ENCODE results near the gene RNFT1.
"Not testable (repeated sequence)": the region's sequence is repeated elsewhere in the genome, so short reads cannot be mapped to it uniquely, and the experiment has no call there.

RNFT1 gene

GRCh38 chr17:59964482-59965328, at the start of gene RNFT1:
RNFT1 (minus strand) TSS chr17:59964740; CDS start chr17:59964663, 77 bp downstream.
- peak; percentile 92 for DNase-seq

GRCh38 chr17:60009326-60009725, 44.8 kb upstream of the RNFT1 start:
- DNase-seq, result not testable (repeated sequence)

- not testable (repeated sequence) for DNase-seq
These were observed 43.8 kb upstream of the RNFT1 start for GRCh38 chr17:60008377-60008776.

GRCh38 chr17:60006160-60006559, 41.6 kb upstream of the RNFT1 start:
- DNase-seq, result no peak

- DNase-seq, result not testable (repeated sequence)
These were observed 40.0 kb upstream of the RNFT1 start for GRCh38 chr17:60004561-60004960.

- DNase-seq, result not testable (repeated sequence)
These were observed 37.9 kb upstream of the RNFT1 start for GRCh38 chr17:60002405-60002804.

GRCh38 chr17:59996608-59997007, 32.1 kb upstream of the RNFT1 start:
- not testable (repeated sequence) for DNase-seq

DNA sequence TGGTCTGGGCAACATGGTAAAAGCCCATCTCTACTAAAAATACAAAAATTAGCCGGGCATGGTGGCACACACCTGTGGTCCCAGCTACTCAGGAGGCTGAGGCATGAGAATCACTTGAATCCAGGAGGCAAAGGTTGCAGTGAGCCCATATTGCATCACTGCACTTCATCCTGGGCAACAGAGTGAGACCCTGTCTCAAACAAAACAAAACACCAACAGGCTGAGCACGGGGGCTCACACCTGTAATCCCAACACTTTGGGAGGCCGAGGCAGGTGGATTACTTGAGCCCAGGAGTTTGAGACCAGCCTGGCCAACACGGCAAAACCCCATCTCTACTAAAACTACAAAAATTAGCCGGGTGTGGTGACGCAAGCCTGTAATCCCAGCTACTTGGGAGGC, 10.6 kb upstream of the RNFT1 start:
- not testable (repeated sequence) for DNase-seq

- DNase-seq, result not testable (repeated sequence)
These were observed 8.9 kb upstream of the RNFT1 start for GRCh38 chr17:59973483-59973882.

DNA sequence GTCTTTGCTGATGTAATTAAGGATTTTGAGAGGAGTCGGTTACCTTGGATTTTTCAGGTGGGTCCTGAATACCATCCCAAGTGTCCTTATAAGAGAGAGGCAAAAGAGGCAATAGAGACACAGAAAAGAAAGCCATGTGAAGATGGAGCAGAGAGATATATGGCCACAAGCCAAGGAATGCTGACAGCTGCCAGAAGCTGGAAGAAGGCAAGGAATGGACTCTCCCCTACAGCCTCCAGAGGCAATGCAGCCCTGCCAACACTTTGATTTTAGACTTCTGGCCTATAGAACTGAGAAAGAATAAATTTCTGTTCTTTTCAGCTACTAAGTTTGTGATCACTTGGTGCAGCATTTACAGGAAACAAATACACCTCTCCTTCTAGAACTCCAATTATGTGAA, 8.2 kb upstream of the RNFT1 start:
- DNase-seq, result no peak

- not testable (repeated sequence) for DNase-seq
These were observed 7.2 kb upstream of the RNFT1 start for GRCh38 chr17:59971771-59972170.

DNA sequence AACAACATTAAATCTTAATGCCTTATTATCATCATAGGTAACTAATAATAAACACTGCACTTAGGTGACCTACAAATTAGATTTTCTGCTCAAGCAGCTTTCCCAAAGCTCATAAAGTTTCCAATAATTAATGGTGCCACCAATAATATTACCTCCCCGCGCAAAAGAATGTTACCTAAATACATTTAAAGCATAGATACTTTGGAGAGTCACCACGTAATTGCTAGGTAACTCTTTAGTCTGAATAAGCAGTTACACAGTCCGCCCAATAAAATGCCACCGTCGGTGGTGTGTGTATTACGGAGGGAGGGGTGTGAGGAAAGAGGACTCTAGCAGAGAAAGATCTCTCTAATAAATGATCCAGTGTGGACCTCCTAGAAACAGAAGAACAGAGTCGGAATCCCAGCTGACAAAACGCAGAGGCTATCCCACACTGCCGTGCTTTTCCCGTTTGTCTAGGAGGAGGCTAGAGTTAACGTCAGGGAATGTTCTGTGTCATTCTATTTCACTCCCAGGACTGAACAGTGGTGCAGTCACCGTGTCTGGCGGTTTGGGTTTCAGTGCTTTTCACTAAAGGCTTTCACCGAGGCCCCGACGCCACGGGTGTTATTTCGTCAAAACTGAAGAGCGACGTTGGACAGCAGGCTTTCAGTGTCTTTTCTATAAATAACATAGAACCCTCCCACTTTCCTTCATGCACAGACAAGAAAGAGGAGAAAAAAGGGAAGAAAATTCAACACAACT, 630 bp downstream of the RNFT1 start:
- DNase-seq, result peak; percentile 63

- no peak for DNase-seq
These were observed 1.7 kb downstream of the RNFT1 start for GRCh38 chr17:59962739-59963318.

DNA sequence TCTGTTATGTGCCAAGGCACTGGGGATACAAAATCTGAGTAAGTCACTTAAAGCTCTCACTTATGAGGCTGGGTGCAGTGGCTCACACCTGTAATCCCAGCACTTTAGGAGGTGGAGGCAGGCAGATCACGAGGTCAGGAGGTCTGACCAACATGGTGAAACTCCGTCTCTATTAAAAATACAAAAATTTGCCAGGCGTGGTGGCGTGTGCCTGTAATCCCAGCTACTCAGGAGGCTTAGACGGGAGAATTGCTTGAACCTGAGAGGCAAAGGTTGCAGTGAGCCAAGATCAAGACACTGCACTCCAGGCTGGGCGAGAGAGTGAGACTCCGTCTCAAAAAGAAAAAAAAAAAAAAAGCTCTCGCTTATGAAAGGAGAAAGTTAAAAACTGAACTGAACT, 5.0 kb downstream of the RNFT1 start:
- not testable (repeated sequence) for DNase-seq

GRCh38 chr17:59954856-59955255, 9.7 kb downstream of the RNFT1 start:
- no peak for DNase-seq

DNA sequence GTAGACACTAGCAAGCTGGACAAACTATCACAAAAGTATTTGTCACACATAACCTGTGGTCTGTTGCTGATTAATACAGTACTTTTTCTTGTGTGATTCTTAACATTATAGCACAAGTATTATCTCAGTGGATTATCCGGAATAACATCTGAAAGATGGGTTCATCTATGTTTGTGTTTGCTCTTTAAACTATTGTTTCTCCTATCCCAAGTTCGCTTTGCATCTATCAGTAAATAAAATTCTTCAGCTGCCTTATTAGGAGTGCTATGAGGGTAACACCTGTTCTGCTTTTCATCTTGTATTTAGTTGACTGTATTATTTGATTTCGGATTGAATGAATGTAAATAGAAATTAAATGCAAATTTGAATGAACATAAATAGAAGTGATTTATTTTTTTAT, 14.5 kb downstream of the RNFT1 start:
- no peak for DNase-seq

- not testable (repeated sequence) for DNase-seq
These were observed 17.2 kb downstream of the RNFT1 start for GRCh38 chr17:59947310-59947709.

GRCh38 chr17:59946433-59946832, 18.1 kb downstream of the RNFT1 start:
- DNase-seq, result not testable (repeated sequence)

DNA sequence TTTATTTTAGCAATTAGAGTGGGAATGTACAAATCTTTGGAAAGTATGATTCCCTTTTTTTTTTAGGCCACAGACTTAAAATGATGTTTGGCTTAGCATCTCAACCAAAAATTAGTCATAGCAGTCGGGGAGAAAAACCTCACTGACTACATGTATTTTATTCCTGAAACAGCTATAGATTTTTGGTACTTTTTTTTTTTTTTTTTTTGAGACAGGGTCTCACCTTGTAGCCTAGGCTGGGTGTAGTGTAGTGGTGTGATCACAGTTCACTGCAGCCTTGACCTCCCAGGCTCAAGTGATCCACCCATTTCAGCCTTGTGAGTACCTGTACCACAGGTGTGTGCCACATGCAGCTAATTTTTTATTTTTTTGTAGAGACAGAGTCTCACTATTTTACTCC, 23.4 kb downstream of the RNFT1 start:
- no peak for DNase-seq

- peak; percentile 26 for DNase-seq
These were observed 23.8 kb downstream of the RNFT1 start for GRCh38 chr17:59940697-59941096.

- DNase-seq, result not testable (repeated sequence)
These were observed 31.2 kb downstream of the RNFT1 start for GRCh38 chr17:59933317-59933716.

GRCh38 chr17:59930768-59931167, 33.8 kb downstream of the RNFT1 start:
- not testable (repeated sequence) for DNase-seq

DNA sequence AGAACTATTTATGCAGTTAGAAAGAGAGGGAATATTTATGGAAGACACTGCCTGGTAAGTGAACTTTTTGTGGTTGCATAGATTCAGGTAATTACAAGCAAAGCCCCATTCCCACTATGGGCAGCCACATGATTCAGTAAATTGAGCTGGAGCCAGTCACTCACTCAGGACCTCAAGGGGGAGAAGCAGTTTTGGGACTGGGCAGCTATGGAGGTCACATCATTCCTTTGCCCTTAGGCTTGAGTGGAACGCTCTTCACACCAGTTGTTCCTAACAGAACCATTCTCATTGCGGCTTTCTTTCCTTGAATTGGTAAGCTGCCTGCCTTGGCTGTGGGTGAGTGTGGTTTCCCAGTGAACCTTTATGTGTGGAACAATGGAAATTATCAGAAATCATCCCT, 34.4 kb downstream of the RNFT1 start:
- not testable (repeated sequence) for DNase-seq

GRCh38 chr17:59920637-59921036, 43.9 kb downstream of the RNFT1 start:
- DNase-seq, result not testable (repeated sequence)

All from activated naive CD4-positive, alpha-beta T cell treated with Interleukin-2 at 50 U/mL for 16 hours (primary cell).